K562 (cell line): ENCODE measurements around the gene ADGRE2. TPM values are rescaled to one million over a fixed set of nuclear protein-coding genes. Genes with fewer than 3 reads are reported as not detected.

Source experiments
- CEBPB ChIP-seq: fragments of 450-650 bp; IDR thresholded peaks from 2 replicates; pipeline ENCODE4 v1.6.1; 2016; ENCODE audit warnings: missing genetic modification characterization, missing compliant biosample characterization
- MTA3 ChIP-seq: fragments of 450-650 bp; formaldehyde crosslinking; IDR thresholded peaks from 2 replicates; pipeline ENCODE4 v1.6.1; 2017; ENCODE audit warnings: mild to moderate bottlenecking, borderline replicate concordance
- NFATC3 ChIP-seq: fragments of 450-650 bp; IDR thresholded peaks from 2 replicates; pipeline ENCODE4 v1.6.1; 2017; ENCODE audit warnings: mild to moderate bottlenecking
- SETDB1 ChIP-seq: IDR thresholded peaks from one replicate; pipeline ENCODE4 v1.6.1; 2012; ENCODE audit warnings: low read length, control low read depth, inconsistent platforms
- SMAD1 ChIP-seq: fragments of 150-350 bp; IDR thresholded peaks from 2 replicates; pipeline ENCODE4 v1.6.1; 2014; ENCODE audit warnings: low read length, low read depth; ENCODE audit not compliant: partially characterized antibody
- SNRNP70 ChIP-seq: fragments of 200-400 bp; formaldehyde crosslinking; optimal IDR thresholded peaks from 2 replicates; pipeline ENCODE3; 2017; ENCODE audit warnings: low read depth, low read length
- SPI1 ChIP-seq: IDR thresholded peaks from 2 replicates; pipeline ENCODE4 v1.6.1; 2011; ENCODE audit warnings: low read depth, low read length, control low read depth, borderline replicate concordance
- ZNF398 ChIP-seq: fragments of 250-450 bp; sonication (Bioruptor Pico); IDR thresholded peaks from 2 replicates; pipeline ENCODE4 v1.8.0; 2021; ENCODE audit warnings: moderate library complexity, mild to moderate bottlenecking, inconsistent platforms
- ZNF512 ChIP-seq: IDR thresholded peaks from 2 replicates; pipeline ENCODE4 v1.6.1; 2016; ENCODE audit warnings: missing genetic modification characterization, missing compliant biosample characterization
- polyA plus RNA-seq, 8 experiments: library from polyadenylated mRNA; depleted of rRNA in 4 of 8; stranded (reverse) in 5 of 8; unstranded in 3 of 8; fragments of >200 nt; fragmentation: Nextera tagmentation in 2 of 8; fragmentation: Illumina TruSeq in 1 of 8; extraction: Ambion mirVana in 2 of 8; extraction: Trizol in 1 of 8; gene quantifications; 2 replicates each; pipeline versions ENCODE4 v1.2.1 to v1.2.3, GENCODE V29; 2011 to 2014; ENCODE audit warnings: inconsistent platforms in 1 of 8, missing spikeins in 1 of 8
- total RNA-seq, 7 experiments: library from RNA; depleted of rRNA in 6 of 7; stranded (reverse); fragments of >200 nt in 6 of 7; fragmentation: Illumina TruSeq in 2 of 7; extraction: Trizol in 2 of 7; gene quantifications; 2 replicates each; pipeline versions ENCODE4 v1.2.1 to v1.2.3, GENCODE V29; 2011 to 2021; ENCODE audit warnings: low replicate concordance in 1 of 7
- TF ChIP-seq, protein P1 (sequence below): fragments of 450-650 bp; IDR thresholded peaks from 2 replicates; pipeline ENCODE4 v1.6.1; 2014; ENCODE audit warnings: low read depth, mild to moderate bottlenecking, moderate library complexity, borderline replicate concordance

The ADGRE2 gene
- total and polyA plus RNA-seq, 9 of the 15 experiments (the other 6 are each of a cell fraction or from before 2014, with no cell fraction given) = 4.3 to 17.3 (median 9.8) TPM

GRCh38 chr19:14821937-14822336 lies 43.6 kb upstream of the ADGRE2 start (continued):
- TF ChIP-seq SETDB1 (no peak), NFATC3 (no peak), ZNF398 (no peak), SMAD1 (no peak), SNRNP70 (no peak), SPI1 (peak; percentile 85), ZNF512 (0 out of 2 replicates have a peak, but pooled peaks have one; percentile 25), MTA3 (no peak), CEBPB (tag) (peak; percentile 63)
- TF ChIP-seq, protein P1, sequence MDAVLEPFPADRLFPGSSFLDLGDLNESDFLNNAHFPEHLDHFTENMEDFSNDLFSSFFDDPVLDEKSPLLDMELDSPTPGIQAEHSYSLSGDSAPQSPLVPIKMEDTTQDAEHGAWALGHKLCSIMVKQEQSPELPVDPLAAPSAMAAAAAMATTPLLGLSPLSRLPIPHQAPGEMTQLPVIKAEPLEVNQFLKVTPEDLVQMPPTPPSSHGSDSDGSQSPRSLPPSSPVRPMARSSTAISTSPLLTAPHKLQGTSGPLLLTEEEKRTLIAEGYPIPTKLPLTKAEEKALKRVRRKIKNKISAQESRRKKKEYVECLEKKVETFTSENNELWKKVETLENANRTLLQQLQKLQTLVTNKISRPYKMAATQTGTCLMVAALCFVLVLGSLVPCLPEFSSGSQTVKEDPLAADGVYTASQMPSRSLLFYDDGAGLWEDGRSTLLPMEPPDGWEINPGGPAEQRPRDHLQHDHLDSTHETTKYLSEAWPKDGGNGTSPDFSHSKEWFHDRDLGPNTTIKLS = peak; percentile 42; the same call in 1 of the 2 replicates
